DOHH2 (cell line): ENCODE data around the gene PRND.

Source experiments
- H3F3A ChIP-seq: fragments of 200-600 bp; sonication (generic), shearing (Covaris generic); 2 replicates; pipeline ENCODE4 v1.6.0; 2016; ENCODE audit warnings: antibody characterized with exemption, mild to moderate bottlenecking; ENCODE audit not compliant: control insufficient read depth, insufficient read depth
- H3K27ac ChIP-seq: fragments of 200-600 bp; sonication (generic); 2 replicates; pipeline ENCODE4 v1.5.1; 2014; ENCODE audit warnings: low read depth, mild to moderate bottlenecking, low read length, moderate library complexity
- H3K27me3 ChIP-seq: fragments of 200-600 bp; sonication (generic); 2 replicates; pipeline ENCODE4 v1.6.1; 2014; ENCODE audit warnings: mild to moderate bottlenecking, low read length, mixed read lengths; ENCODE audit not compliant: control insufficient read depth
- H3K36me3 ChIP-seq: fragments of 200-600 bp; sonication (generic); 2 replicates; pipeline ENCODE4 v1.6.1; 2014; ENCODE audit warnings: mild to moderate bottlenecking, low read length, moderate library complexity, mixed read lengths; ENCODE audit not compliant: control insufficient read depth
- H3K4me1 ChIP-seq: fragments of 200-600 bp; sonication (generic); 2 replicates; pipeline ENCODE4 v1.6.1; 2014; ENCODE audit warnings: mild to moderate bottlenecking, low read length, mixed read lengths; ENCODE audit not compliant: control insufficient read depth
- H3K4me2 ChIP-seq: fragments of 200-600 bp; sonication (generic); 2 replicates; pipeline ENCODE4 v1.6.0; 2014; ENCODE audit warnings: mild to moderate bottlenecking, low read length, moderate library complexity
- H3K4me3 ChIP-seq: fragments of 200-600 bp; sonication (generic); 2 replicates; pipeline ENCODE4 v1.5.1; 2014; ENCODE audit warnings: mild to moderate bottlenecking, low read length, mixed read lengths
- H3K79me2 ChIP-seq: fragments of 200-600 bp; sonication (generic); 2 replicates; pipeline ENCODE4 v1.6.1; 2014; ENCODE audit warnings: mild to moderate bottlenecking, low read length, mixed read lengths; ENCODE audit not compliant: control insufficient read depth
- H3K9me2 ChIP-seq: fragments of 200-600 bp; sonication (generic); replicated peaks from 2 replicates; pipeline ENCODE4 v1.6.1; 2014; ENCODE audit warnings: mild to moderate bottlenecking, low read length, mixed read lengths; ENCODE audit not compliant: control insufficient read depth
- H3K9me3 ChIP-seq: fragments of 200-600 bp; sonication (generic); 2 replicates; pipeline ENCODE4 v1.6.1; 2014; ENCODE audit warnings: antibody characterized with exemption, low read length, mixed read lengths; ENCODE audit not compliant: control insufficient read depth, insufficient read depth
- H4K20me1 ChIP-seq: fragments of 200-600 bp; sonication (generic); 2 replicates; pipeline ENCODE4 v1.6.0; 2014; ENCODE audit warnings: low read depth, mild to moderate bottlenecking, antibody characterized with exemption, low read length, moderate library complexity; ENCODE audit not compliant: control insufficient read depth, insufficient read depth
- EZH2phosphoT487 ChIP-seq: fragments of 200-600 bp; sonication (generic); IDR thresholded peaks from 2 replicates; pipeline ENCODE4 v1.6.1; 2017; ENCODE audit warnings: borderline replicate concordance, mild to moderate bottlenecking, antibody characterized with exemption, low read length, moderate library complexity, mixed read lengths
- TF ChIP-seq, protein P1 (sequence below): fragments of 200-600 bp; sonication (generic); IDR thresholded peaks from one replicate; pipeline ENCODE4 v1.5.1; 2014; ENCODE audit warnings: antibody characterized with exemption, mild to moderate bottlenecking, low read depth, low read length; ENCODE audit not compliant: poor library complexity, severe bottlenecking

PRND gene

DNA sequence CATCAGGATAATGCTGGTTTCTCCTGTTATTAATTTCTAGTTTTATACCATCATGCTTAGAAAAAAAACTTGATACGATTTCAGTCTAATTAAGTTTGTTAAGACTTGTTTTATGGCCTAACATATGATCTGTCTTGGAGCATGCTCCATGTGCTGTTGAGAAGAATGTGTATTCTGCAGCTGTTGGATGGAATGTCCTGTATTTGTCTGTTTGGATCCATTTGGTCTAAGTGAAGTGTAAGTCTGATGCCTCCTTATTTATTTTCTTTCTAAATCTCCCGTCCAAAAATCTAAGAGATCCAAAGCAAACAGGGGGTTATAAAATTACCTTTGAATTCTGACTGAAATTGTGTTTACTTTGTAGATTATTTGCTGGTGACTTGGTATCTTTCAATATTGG lies 30.0 kb upstream of the PRND start:
- Histone ChIP-seq H4K20me1 (peaks cover 15% of the 10 kb centered on the region), H3K27me3 (no peaks in the 10 kb centered on the region), H3K79me2 (peaks cover 93% of the 10 kb centered on the region), H3K4me2 (no peak overlapping the region), H3K27ac (no peak overlapping the region), H3K9me3 (no peaks in the 10 kb centered on the region), H3K36me3 (peaks cover 68% of the 10 kb centered on the region), H3K9me2 (no peaks in the 10 kb centered on the region), H3K4me1 (peaks cover 12% of the 10 kb centered on the region), H3F3A (0 out of 2 replicates have a peak, but pooled peaks cover 4% of the 10 kb centered on the region), H3K4me3 (no peak overlapping the region)
- TF ChIP-seq, protein P1, sequence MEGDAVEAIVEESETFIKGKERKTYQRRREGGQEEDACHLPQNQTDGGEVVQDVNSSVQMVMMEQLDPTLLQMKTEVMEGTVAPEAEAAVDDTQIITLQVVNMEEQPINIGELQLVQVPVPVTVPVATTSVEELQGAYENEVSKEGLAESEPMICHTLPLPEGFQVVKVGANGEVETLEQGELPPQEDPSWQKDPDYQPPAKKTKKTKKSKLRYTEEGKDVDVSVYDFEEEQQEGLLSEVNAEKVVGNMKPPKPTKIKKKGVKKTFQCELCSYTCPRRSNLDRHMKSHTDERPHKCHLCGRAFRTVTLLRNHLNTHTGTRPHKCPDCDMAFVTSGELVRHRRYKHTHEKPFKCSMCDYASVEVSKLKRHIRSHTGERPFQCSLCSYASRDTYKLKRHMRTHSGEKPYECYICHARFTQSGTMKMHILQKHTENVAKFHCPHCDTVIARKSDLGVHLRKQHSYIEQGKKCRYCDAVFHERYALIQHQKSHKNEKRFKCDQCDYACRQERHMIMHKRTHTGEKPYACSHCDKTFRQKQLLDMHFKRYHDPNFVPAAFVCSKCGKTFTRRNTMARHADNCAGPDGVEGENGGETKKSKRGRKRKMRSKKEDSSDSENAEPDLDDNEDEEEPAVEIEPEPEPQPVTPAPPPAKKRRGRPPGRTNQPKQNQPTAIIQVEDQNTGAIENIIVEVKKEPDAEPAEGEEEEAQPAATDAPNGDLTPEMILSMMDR = no peak
- no peak for TF ChIP-seq EZH2phosphoT487

DNA sequence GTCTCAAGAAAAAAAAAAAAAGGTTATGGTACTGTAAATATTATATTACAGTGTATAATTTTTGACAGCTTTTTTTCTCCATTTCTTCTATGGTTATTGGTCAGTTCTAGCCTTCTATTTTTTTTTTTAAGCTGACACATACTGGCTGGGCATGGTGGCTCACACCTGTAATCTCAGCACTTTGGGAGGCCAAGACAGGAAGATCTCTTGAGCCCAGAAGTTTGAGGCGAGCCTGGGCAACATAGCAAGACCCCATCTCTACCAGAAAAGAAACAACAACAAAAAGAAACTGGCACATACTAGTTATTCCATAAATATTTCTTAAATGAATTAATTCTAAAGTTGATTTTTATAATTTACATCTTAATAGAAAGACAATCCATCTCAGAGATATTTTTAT lies 27.6 kb upstream of the PRND start:
- H3K27ac ChIP-seq = no peak overlapping the region
- H3K79me2 ChIP-seq = peaks cover 89% of the 10 kb centered on the region
- peaks cover 71% of the 10 kb centered on the region for H3K36me3 ChIP-seq
- no peak for TF ChIP-seq EZH2phosphoT487
- TF ChIP-seq, protein P1 = no peak
- H3K9me3 ChIP-seq = no peaks in the 10 kb centered on the region
- 0 out of 2 replicates have a peak, but pooled peaks cover 10% of the 10 kb centered on the region for H4K20me1 ChIP-seq
- H3K4me3 ChIP-seq = no peak overlapping the region
- no peaks in the 10 kb centered on the region for H3K9me2 ChIP-seq
- H3K4me2 ChIP-seq = no peak overlapping the region
- no peaks in the 10 kb centered on the region for H3F3A ChIP-seq
- peaks cover 10% of the 10 kb centered on the region for H3K4me1 ChIP-seq
- no peaks in the 10 kb centered on the region for H3K27me3 ChIP-seq

- no peaks in the 10 kb centered on the region for H3K9me2 ChIP-seq
- no peak overlapping the region for H3K4me2 ChIP-seq
- H3K79me2 ChIP-seq = peaks cover 58% of the 10 kb centered on the region
- no peaks in the 10 kb centered on the region for H3K27me3 ChIP-seq
- no peaks in the 10 kb centered on the region for H3K9me3 ChIP-seq
- H3K4me1 ChIP-seq = peaks cover 10% of the 10 kb centered on the region
- H3K36me3 ChIP-seq = peaks cover 67% of the 10 kb centered on the region
- 0 out of 2 replicates have a peak, but pooled peaks cover 6% of the 10 kb centered on the region for H4K20me1 ChIP-seq
- no peak overlapping the region for H3K27ac ChIP-seq
- H3F3A ChIP-seq = peaks cover 3% of the 10 kb centered on the region; the same call in 1 of the 2 replicates
- no peak overlapping the region for H3K4me3 ChIP-seq
- TF ChIP-seq EZH2phosphoT487 = no peak
- TF ChIP-seq, protein P1 = no peak
Measured at GRCh38 chr20:4697189-4697830, 24.4 kb upstream of the PRND start.
